Eye (tissue), 1 donor: Measurements from ENCODE around the gene SPDYE4.
A peak's percentile ranks its signal among the peaks of the same experiment; 100 is the strongest.

ENCODE experiments used
- DNase-seq: peaks from one replicate; pipeline ENCODE4 v3.0.0-alpha.2; 2015

SPDYE4 gene

DNA sequence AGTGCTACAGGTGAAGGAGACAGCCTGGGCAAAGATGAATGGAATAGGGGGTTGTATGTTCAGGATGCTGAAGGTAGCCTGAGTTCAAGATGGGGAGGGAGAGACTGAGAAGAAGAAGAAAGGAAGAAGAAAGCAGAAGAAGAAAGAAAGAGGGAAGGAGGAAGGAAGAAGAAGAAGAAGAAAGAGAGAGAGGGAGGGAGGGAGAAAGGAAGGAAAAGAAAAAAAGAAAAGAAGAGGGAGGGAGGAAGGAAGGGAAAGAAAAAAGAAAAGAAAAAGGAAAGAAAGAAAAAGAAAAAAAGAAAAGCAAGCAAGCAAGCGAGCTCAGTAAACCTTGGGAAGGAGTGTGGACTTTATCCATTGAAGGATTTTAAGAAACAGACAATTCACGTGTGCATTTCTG is 21.6 kb downstream of the SPDYE4 start:
- DNase-seq = no peak

DNA sequence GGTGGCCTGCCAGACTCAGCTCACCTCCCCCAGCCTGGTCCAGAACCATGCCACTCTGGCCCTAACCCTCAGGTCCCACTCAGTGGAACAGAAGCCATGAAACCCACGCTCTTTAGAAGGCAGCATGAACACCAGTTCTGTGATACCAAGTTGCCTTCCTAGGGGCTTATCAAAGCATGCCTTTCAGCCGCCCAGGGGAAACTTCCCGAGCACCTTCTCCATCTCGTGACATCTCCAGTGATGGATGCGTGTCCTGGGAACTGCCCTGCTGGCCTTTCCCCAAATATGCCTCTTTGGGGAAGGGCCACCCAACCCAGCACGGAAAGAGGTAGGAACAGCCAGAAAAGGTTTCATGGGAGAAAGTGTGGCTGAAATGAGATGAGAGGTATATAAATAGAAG is 22.0 kb downstream of the SPDYE4 start:
- no peak for DNase-seq

GRCh38 chr17:8735336-8735939 is 22.9 kb downstream of the SPDYE4 start:
- DNase-seq = no peak

DNA sequence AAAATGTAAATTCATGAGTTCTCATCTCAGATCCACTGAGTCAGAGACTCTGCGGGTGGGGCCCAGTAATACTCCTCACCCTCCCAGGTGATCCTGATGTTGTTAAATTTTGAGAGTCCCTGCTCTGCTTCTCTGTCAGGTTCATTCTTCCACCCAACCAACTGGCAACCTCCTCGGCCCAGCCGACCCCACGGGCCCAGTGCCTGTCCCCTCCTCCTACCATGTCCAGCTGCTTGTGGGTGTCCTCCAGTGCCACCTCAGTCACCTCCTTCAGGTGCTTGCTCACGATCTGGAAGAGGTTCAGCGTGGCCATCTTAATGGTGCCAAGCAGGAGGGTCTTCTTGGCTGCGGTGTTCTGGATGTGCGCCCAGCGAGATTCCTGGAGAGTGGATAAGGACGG is 23.5 kb downstream of the SPDYE4 start:
- no peak for DNase-seq

DNA sequence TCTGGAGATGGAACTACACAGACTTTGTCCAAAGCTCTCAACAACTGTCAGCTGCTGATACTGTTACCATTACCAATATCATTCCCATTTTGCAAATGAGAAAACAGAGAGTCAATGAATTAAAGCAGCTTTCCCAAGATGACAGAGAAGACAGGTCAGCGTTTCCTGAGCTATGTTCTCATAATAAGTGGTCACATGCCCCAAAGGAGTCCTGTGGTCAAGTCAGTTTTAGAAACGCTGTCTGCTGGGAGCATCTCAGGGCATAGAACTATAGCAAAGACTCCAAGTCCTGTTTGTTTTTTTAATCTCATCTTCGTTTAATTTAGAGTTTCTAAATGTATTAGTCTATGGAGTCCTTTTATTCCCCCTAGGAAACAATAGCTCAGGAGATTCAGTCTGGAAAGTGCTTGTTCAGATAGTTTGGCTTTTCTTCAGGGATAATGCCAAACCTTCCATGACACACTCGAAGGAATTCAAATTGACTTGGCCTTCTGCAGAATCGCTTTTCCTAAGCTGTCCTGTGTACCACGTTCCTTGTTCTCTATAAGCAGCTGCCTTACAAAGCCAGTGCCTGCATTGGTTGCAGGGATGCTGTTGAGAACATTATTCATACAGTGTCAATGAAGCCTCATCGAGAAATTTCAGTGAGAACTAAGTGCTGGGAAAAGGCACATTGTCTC is 25.8 kb downstream of the SPDYE4 start:
- DNase-seq = no peak

DNA sequence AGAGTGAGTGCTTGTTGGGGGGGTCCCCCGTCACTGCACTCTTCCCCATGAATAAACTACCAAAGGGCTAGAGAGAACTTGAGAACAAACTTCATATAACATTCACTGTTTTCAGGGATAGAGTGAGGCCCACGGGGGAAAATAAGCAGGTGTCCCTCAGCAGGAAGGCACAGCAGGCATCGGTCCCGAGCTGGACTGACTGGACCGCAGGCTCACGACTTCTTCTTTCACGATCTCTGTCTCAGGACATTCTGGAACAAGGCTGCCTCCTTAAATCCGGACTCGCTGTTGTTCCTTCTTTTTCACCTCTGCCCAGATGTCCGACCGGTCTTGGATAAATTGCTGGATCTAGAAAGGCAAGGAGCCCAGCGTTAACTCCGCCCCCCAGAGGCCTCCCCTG is 28.5 kb downstream of the SPDYE4 start:
- DNase-seq = no peak

DNA sequence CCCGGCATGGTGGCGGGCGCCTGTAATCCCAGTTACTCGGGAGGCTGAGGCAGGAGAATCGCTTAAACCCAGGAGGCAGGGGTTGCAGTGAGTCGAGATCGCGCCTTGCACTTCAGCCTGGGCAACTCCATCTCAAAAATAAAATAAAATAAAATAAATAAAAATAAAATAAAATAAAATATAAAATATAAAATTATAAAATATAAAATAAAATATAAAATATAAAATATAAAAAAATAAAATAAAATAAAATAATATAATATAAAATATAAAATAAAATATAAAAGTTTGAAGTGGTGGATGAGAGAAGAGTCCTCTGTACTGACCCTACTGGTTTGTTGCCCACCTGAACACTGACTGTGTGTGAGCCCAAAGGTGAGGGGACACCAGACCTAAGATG is 28.9 kb downstream of the SPDYE4 start:
- no peak for DNase-seq

- no peak for DNase-seq
Observed at GRCh38 chr17:8728971-8729370, 29.4 kb downstream of the SPDYE4 start.

- no peak for DNase-seq
Observed at GRCh38 chr17:8728251-8728938, 30.0 kb downstream of the SPDYE4 start.

GRCh38 chr17:8726941-8727555 is 31.3 kb downstream of the SPDYE4 start:
- DNase-seq = peak; percentile 38

DNA sequence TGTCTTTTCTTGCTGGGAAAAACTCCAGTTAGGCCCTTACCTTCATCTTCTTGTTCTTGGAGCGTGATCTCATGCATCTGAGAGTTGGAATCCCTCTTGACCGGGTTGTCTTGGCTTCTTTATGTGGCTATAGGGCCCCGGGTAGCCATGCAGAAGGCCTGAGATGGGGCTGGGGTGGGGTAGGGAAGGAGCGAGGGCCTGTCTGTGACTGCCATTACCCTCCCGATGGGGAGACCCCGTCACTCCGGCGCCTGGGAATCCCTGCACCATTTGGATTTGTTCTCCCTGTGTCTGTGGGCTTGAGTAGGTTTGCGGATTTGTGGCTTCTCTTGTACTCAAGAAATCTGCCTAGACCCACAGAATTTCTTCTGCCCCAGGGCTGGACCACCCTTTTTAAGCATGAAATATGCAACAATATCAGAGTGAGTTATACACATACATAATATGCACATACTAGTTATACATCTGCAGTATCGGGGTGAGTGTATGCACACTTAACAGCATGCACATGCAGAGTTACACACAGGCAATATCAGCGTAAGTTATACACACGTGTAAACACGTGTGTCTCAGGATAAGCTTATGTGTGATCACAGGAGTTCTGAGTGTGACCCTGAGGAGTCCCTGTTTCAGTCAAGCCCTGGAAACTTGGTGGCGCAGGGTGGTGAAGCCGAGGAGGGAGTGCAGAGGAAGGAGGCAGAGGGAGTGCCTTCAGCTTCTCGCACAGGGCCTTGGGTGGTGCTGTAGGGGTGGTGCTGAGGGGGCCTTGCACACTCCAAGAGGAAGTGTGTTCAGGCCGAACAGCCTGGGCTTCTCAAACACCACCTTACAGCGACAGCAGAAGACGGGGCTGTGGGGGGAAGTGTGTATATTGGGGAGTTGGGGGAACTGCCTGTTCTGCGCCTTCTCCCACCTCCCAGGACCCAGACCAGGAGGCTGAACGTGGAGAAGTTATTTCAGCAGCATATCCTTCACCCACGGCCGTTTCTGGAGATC is 32.2 kb downstream of the SPDYE4 start:
- no peak for DNase-seq

- DNase-seq = no peak
Observed at GRCh38 chr17:8724451-8724850, 33.9 kb downstream of the SPDYE4 start.

GRCh38 chr17:8720596-8720995 is 37.8 kb downstream of the SPDYE4 start:
- DNase-seq = no peak

DNA sequence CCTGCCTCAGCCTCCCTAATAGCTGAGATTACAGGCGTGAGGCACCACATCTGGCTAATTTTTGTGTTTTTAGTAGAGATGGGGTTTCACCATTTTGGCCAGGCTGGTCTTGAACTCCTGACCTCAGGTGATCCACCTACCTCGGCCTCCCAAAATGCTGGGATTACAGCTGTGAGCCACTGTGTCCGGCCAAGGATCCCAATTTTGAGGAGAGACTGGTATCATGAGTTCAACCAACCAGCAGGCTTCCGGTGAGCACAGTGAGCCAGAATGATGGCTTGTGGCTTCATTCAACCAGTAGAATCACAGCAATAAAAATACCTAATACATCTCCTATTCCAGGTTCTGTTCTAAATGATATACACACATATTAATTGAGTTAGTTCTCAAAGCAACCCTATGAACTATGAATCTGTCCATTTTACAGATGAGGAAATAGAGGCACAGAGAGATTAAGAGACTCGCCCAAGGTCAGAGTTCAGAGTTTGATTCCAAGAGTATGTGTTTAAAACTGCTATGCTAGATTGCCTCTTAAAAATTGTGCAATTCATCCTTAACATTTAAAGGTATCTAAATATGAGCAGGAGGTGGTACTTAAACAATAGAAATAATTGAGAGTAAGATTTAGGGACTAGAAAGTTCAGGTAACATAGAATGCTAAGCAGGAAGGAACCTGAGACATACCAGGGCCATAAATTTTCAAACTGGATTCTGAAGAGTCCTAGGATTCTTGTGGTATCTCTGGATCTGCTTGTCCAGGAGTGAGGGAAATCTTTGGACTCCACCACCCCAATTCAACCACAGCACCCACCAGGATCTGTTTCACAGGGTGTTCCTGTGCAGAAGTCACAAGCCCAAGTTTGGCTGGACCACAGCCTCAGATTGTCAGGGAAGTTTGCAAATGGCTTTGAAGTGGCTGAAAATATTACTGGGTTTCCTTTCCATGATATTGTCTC is 38.8 kb downstream of the SPDYE4 start:
- DNase-seq = no peak

- no peak for DNase-seq
Observed at GRCh38 chr17:8718001-8718563, 40.3 kb downstream of the SPDYE4 start.

GRCh38 chr17:8713878-8714277 is 44.5 kb downstream of the SPDYE4 start:
- DNase-seq = no peak

GRCh38 chr17:8713315-8713714 is 45.0 kb downstream of the SPDYE4 start:
- DNase-seq = no peak

GRCh38 chr17:8712698-8713097 is 45.6 kb downstream of the SPDYE4 start:
- DNase-seq = no peak

DNA sequence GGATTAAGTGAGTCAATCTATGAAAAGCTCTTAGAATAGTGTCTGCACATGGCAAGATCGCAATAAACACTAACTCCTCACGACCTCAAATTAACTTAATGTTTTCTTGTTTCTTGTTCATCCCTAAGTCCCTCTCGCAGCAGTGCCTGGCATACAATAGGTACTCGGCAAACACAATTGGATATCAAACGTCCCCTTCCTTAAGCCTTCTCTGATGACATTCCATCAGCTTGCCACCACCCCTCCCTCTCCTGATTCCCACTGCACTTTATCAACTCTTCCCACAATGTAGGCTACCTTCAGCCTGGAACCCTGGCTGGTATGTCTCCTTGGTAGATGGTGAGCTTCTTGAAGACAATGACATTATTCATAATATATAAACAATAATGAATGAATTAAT is 47.1 kb downstream of the SPDYE4 start:
- no peak for DNase-seq

DNA sequence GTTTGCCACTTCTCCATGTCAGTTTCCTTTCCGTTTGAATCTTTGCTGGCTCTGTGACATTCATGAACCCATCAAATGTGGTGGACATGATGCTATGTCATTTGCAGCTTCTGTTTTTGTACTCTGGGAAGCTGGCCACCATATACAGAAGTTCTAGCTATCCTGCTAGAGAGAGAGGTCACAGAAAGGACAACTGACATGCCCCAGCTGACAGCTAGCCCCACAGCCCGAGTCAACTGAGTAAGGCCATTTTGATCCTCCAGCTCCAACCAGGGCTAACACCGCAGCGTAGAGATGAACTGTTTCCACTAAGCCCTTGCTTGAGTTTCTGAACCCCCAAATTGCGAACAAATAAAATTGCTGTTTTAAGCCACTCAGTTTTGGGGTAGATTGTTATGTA is 47.5 kb downstream of the SPDYE4 start:
- DNase-seq = no peak

DNA sequence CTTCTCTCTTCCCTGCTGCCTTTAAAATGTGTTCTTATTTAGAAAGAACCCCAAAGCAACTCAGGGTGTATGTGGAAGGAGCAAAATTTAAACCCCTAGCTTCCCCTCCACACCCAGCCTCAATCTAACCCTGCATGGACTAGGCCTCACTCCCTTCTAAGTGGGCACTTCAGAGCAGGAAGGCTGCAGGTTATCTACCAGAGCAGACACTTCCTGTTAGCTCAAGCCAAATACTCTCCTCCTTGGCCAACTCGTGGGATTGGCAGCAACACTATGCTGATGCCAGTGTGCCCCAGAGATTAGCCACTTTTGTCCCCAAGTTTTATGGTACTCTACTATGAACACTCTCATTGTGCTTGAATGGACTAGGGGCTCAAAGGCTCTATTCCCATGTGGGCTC is 49.3 kb downstream of the SPDYE4 start:
- no peak for DNase-seq
